AG09319 (cell line): ENCODE data around the gene AMBP.

Experiments
- DNase-seq: peaks from one replicate; pipeline ENCODE4 v3.0.0-alpha.2; 2010; ENCODE audit warnings: low read depth; ENCODE audit errors: extremely low read depth
- CTCF ChIP-seq: IDR thresholded peaks from 2 replicates; pipeline ENCODE4 v1.5.1; 2011; ENCODE audit warnings: low read depth, mild to moderate bottlenecking, inconsistent platforms, low read length, moderate library complexity

The AMBP gene

DNA sequence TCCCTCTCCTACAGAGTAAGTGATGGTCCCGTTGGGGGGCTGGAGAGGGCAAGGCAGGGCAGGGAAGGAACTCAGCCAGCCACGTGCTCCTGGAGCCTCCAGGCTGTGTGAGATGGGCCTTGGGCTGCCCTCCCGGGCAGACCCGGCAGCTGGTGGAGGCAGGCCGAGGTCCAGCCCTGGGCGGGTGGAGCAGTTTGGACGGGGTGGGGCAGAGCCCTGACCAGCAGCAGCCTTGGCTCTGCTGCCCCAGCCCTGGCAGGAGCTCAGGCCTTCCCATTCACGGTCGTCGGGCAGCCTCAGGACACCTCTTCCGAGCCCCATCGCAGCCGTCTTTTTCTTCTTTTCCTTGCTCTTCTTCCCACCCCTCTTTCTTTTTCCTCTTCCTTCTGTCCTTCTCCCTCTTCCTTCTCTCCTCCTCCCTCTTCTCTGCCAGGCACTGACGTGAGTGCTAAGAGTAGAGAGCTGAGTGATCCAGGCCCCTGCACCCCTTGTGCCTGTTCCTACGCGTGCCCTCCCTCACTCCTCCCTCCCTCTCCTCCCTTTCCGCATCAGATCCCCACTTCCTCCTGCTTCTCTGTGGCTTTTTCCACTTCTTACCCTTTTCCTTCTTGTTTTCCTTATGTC, 42.8 kb downstream of the AMBP start:
- TF ChIP-seq CTCF, result no peak
- DNase-seq, result no peak

DNA sequence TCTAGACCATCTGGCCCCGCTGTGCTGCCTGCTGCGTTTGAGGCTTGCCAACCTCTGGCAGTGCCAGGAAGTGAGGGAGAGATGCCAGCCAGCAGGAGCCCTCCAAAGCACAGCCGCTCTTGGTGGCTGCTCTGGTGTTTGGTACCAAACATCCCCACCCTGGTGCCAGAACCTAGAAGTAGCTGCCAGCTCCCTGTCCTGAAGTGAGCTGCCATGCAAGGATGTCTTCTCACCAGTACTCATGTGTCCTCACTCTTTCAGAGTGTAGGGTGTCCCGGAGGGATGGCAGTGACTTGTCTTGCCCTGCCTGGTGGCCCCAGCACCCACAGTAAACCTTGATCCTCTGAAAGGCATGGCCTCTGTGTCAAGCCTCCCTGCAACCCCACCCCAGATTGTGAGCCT, 43.4 kb downstream of the AMBP start:
- no peak for TF ChIP-seq CTCF

DNA sequence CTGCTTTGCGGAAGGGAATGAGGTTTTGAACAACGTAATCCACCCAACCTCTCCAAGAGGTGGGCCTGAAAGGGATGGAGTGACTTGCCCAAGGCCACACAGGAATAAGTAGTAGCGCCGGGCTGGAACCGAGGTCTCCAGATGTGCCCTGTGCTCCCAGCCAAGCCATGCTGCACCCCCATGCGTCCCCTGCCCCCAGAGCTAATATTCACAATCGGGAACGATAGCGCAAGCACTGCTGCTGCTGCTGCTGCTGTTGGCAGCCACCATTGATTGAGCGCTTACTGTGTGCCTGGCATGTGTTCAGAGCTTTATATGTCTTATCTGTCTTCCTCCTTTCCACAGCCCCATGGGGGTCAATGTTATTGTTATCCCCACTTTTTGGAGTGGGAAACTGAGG, 43.9 kb downstream of the AMBP start:
- no peak for DNase-seq
- no peak for TF ChIP-seq CTCF

More for the DNA sequence above, 43.4 kb downstream of the AMBP start:
- DNase-seq, result no peak

DNA sequence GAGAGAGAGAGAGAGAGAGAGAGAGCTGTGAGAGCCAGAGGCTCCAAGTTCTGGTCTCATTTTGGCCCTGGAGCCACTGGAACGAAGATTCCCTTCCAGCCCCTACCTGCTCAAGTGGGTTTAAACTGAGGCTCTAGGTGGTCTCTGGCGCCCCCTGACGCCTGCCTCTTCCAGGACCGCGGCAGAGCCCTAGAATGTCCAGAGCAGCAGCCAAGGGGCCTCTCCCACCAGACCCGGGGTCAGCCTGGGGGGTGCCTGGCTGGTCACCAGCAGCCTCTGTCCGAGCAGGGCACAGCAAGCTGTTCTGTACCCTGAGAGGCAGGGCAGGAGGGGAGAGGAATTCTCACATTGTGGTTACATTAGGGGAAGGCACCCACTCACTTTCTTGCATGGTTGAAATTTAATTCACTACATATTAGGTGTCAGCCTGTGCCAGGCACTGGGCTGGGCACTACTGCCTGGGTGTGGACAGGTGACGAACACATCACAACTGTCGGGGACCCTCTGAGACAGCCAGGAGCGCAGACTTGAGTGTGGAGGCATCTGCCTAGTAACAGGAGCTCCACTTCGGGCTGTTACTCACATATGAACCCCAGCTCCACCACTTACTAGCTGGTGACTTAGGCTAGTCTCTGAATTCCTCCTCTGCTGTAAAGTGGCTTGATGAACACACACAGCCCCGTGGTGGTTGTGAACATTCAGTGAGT, 44.5 kb downstream of the AMBP start:
- DNase-seq, result no peak
- TF ChIP-seq CTCF, result peak; percentile 42

- TF ChIP-seq CTCF, result no peak
These were observed 45.9 kb downstream of the AMBP start for GRCh38 chr9:114031948-114032840.

DNA sequence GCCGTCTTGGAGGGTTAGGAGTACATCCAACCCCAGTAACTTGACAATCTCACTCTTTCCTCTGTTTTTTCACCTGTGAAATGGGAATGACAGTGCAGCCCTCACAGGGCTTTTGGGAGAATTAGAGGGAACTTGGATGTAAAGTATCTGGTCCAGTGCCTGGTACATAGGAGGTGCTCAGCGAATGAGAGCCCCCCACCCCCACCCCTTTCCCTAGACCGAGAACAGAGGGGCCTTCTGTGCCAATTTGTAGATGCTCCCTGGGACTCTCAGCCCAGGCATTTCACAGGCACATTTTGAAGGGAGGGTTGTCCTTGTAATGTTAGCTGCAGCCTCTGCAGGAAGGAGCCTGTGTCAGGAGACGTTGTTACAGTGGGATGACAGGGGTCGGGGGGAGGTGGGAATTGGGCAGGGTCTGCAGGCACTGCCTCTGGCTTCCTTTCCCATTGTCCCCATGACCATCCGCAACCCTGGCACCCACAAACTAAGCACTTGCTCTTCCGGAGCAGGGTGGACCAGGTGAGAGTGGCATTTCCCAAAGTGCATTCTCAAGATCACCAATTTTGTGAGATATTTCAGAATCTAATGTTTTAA, 47.0 kb downstream of the AMBP start:
- no peak for DNase-seq
- TF ChIP-seq CTCF, result no peak

More at GRCh38 chr9:114031948-114032840, 45.9 kb downstream of the AMBP start:
- DNase-seq, result no peak
